ENCODE data around the gene ZNF667.

Gene ZNF667

GRCh38 chr19:56476651-56477428 is at the start of gene ZNF667:
ZNF667 (minus strand) TSS chr19:56477345; CDS start chr19:56462370, 14,975 bp downstream.
- peak; percentile 41 for DNase-seq (ENCODE audit: low read depth)
- peak within 1 kb of the TSS; percentile 90 for H3K4me3 ChIP-seq (replicated peaks; ENCODE audit: low read depth, low read length)
- no peak for TF ChIP-seq CTCF (IDR thresholded peaks at IDR 0.05; ENCODE audit: low read length, missing control alignments)

DNA sequence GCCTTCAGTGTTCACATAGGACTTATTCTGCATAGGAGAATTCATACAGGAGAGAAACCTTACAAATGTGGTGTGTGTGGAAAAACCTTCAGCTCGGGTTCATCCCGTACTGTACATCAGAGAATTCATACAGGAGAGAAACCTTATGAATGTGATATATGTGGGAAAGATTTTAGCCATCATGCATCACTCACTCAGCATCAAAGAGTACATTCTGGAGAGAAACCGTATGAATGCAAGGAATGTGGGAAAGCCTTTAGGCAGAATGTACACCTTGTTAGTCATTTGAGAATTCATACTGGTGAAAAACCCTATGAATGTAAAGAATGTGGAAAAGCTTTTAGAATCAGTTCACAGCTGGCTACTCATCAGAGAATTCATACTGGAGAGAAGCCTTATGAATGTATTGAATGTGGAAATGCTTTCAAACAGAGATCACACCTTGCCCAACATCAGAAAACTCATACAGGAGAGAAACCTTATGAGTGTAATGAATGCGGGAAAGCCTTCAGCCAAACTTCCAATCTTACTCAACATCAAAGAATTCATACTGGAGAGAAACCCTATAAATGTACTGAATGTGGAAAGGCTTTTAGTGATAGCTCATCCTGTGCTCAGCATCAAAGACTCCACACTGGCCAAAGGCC is 48.2 kb upstream of the ZNF667 start:
- H3K4me3 ChIP-seq (replicated peaks; ENCODE audit: low read depth, low read length): no peak overlapping the region
- TF ChIP-seq CTCF (IDR thresholded peaks at IDR 0.05; ENCODE audit: low read length, missing control alignments): no peak
- no peak for DNase-seq (ENCODE audit: low read depth)

DNA sequence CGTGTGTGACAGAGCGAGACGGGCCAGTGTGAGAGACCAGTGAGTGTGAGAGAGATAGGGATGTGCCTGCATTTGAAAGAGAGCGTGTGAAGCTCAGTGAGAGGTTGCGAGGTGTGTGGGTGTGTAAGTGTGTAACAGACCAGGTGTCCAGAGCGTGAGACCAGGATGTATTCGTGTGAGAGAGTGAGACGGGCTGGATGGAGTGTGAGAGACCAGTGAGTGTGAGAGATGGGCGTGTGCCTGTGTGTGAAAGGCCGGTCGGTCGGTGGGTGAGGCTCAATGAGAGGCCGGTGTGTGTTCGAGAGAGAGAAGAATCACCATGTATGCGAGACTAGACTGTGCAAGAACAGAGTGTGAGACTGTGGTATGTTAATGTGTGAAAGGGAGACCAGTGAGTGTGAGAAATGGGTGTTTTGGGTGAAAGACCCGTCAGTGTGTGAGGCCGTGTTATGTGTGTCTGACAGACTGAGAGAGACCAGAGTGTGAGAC is 31.2 kb upstream of the ZNF667 start:
- peak overlapping the region; percentile 83 for H3K4me3 ChIP-seq (replicated peaks; ENCODE audit: low read depth, low read length)
- TF ChIP-seq CTCF (IDR thresholded peaks at IDR 0.05; ENCODE audit: low read length, missing control alignments): no peak
- no peak for DNase-seq (ENCODE audit: low read depth)

GRCh38 chr19:56507446-56508289 is 30.5 kb upstream of the ZNF667 start, which contains the start of gene ZNF471:
ZNF471 (plus strand) TSS chr19:56507855; CDS start chr19:56511572, 3,717 bp downstream.
- TF ChIP-seq CTCF (IDR thresholded peaks at IDR 0.05; ENCODE audit: low read length, missing control alignments): no peak
- peak within 1 kb of the TSS; percentile 83 for H3K4me3 ChIP-seq (replicated peaks; ENCODE audit: low read depth, low read length)

DNA sequence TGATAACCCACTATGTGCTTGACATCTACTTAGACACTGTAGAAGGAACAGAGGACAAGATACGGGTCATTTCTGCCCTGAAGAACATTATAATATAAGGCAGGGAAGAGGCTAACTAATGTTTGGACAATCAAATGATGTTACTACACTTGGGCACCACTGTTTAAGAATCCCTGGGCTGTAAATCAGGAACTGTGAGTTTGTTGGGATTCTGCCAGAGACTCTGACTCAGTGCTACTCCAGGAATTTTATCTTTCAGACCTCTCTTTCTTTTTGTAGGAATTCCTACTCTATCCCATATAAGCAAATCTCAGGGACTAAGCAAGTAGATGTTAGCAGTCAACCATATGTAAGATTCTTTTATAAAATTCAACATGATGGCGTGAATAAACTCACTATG is 27.4 kb upstream of the ZNF667 start:
- no peak for TF ChIP-seq CTCF (IDR thresholded peaks at IDR 0.05; ENCODE audit: low read length, missing control alignments)
- H3K4me3 ChIP-seq (replicated peaks; ENCODE audit: low read depth, low read length): no peak overlapping the region
- DNase-seq (ENCODE audit: low read depth): peak; percentile 63

More at GRCh38 chr19:56507446-56508289, 30.5 kb upstream of the ZNF667 start, which contains the start of gene ZNF471:
- DNase-seq (ENCODE audit: low read depth): peak; percentile 99

DNA sequence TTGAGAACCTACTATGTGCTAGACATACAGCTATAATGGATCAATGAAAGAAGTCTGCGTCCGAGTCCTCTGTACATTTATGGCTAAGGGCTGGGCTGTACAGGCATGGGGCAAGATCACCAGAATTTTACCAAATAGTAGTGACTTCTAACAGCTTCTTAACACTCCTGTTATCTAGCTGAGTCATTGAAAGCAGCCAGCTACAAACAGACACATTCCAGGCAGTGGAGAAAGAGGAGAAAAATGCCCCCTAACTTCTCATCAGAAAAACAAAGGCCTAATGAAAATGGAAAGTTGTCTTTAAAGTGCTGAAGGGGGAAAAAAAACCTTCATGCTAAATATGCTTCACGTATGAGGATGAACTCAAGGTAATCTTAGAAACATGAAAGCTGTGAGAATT is 14.3 kb upstream of the ZNF667 start:
- no peak overlapping the region for H3K4me3 ChIP-seq (replicated peaks; ENCODE audit: low read depth, low read length)
- DNase-seq (ENCODE audit: low read depth): peak; percentile 10
- TF ChIP-seq CTCF (IDR thresholded peaks at IDR 0.05; ENCODE audit: low read length, missing control alignments): no peak

All from fibroblast of pulmonary artery (primary cell).